VCaP (cell line): Measurements from ENCODE around the gene TNIP1.

Source experiments
- H3K27ac ChIP-seq: fragments of 450-650 bp; 2 replicates; pipeline ENCODE4 v1.5.1; 2017
- CTCF ChIP-seq: fragments of 450-650 bp; conservative IDR thresholded peaks from 2 replicates; pipeline ENCODE4 v1.5.1; 2017; ENCODE audit warnings: mild to moderate bottlenecking, moderate library complexity

The TNIP1 gene

GRCh38 chr5:151002681-151003502 lies 77.9 kb downstream of the TNIP1 start:
- TF ChIP-seq CTCF, result no peak
- no peak overlapping the region for H3K27ac ChIP-seq

- peak; percentile 79 for TF ChIP-seq CTCF
- H3K27ac ChIP-seq, result no peak overlapping the region
Observed at GRCh38 chr5:151002250-151002649, 78.6 kb downstream of the TNIP1 start.

- TF ChIP-seq CTCF, result no peak
Observed at GRCh38 chr5:151001436-151001835, 79.4 kb downstream of the TNIP1 start.

GRCh38 chr5:150999704-151000442 lies 81.0 kb downstream of the TNIP1 start:
- peak overlapping the region; percentile 20 for H3K27ac ChIP-seq
- no peak for TF ChIP-seq CTCF

More at GRCh38 chr5:151001436-151001835, 79.4 kb downstream of the TNIP1 start:
- H3K27ac ChIP-seq, result no peak overlapping the region

GRCh38 chr5:150993826-150994412 lies 86.9 kb downstream of the TNIP1 start:
- no peak overlapping the region for H3K27ac ChIP-seq

GRCh38 chr5:150993422-150993821 lies 87.4 kb downstream of the TNIP1 start:
- no peak overlapping the region for H3K27ac ChIP-seq
- no peak for TF ChIP-seq CTCF

More at GRCh38 chr5:150993826-150994412, 86.9 kb downstream of the TNIP1 start:
- TF ChIP-seq CTCF, result no peak

- H3K27ac ChIP-seq, result no peak overlapping the region
- no peak for TF ChIP-seq CTCF
Observed at GRCh38 chr5:150992705-150993104, 88.1 kb downstream of the TNIP1 start.
